Measurements from ENCODE around the gene RNF224.

Gene RNF224

GRCh38 chr9:137184881-137185660 is 42.2 kb upstream of the RNF224 start:
- Histone ChIP-seq H3K4me3 (IDR thresholded peaks at IDR 0.05; ENCODE audit: insufficient read depth, low read depth, low read length) (no peak overlapping the region), H3K9ac (no peak overlapping the region), H3K27ac (no peak overlapping the region), H4K20me1 (ENCODE audit: insufficient read depth) (no peaks in the 10 kb centered on the region), H3K36me3 (ENCODE audit: insufficient read depth) (no peaks in the 10 kb centered on the region), H3K27me3 (ENCODE audit: insufficient read depth, low read depth) (no peaks in the 10 kb centered on the region), H2AFZ (ENCODE audit: low read depth) (no peak overlapping the region), H3K79me2 (ENCODE audit: insufficient read depth, low read depth) (peaks cover 26% of the 10 kb centered on the region), H3K4me1 (ENCODE audit: low read depth, poor library complexity, severe bottlenecking) (peaks cover 16% of the 10 kb centered on the region), H3K4me2 (no peak overlapping the region)
- TF ChIP-seq CTCF (conservative IDR thresholded peaks at IDR 0.05; ENCODE audit: low read depth, low read length) = no peak

DNA sequence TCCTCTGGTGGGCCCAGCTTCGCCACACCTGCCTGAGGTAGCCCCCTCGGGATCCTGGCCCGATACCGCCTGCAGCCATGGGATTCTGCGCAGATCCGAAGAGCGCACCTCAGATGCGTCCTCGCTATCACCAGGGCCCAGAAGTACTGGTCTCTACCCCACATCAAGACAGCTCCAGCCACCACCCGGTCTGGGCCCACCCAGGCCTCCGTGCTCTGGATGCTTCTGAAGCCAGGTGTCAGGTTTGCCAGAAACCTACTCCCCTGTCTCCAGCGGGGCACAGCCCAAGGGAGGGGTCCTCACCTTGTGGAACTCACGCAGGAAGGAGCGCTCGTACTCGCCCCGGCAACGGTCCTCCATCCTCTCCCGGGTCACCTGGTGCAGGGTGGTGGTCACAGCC is 41.4 kb upstream of the RNF224 start:
- H3K4me3 ChIP-seq (IDR thresholded peaks at IDR 0.05; ENCODE audit: insufficient read depth, low read depth, low read length) = no peak overlapping the region
- H3K27ac ChIP-seq = no peak overlapping the region
- H3K4me2 ChIP-seq = no peak overlapping the region
- H3K36me3 ChIP-seq (ENCODE audit: insufficient read depth) = no peaks in the 10 kb centered on the region
- H3K4me1 ChIP-seq (ENCODE audit: low read depth, poor library complexity, severe bottlenecking) = peaks cover 24% of the 10 kb centered on the region
- no peaks in the 10 kb centered on the region for H4K20me1 ChIP-seq (ENCODE audit: insufficient read depth)
- H3K79me2 ChIP-seq (ENCODE audit: insufficient read depth, low read depth) = peaks cover 31% of the 10 kb centered on the region
- H2AFZ ChIP-seq (ENCODE audit: low read depth) = no peak overlapping the region
- no peak overlapping the region for H3K9ac ChIP-seq
- TF ChIP-seq CTCF (conservative IDR thresholded peaks at IDR 0.05; ENCODE audit: low read depth, low read length) = no peak
- H3K27me3 ChIP-seq (ENCODE audit: insufficient read depth, low read depth) = no peaks in the 10 kb centered on the region

DNA sequence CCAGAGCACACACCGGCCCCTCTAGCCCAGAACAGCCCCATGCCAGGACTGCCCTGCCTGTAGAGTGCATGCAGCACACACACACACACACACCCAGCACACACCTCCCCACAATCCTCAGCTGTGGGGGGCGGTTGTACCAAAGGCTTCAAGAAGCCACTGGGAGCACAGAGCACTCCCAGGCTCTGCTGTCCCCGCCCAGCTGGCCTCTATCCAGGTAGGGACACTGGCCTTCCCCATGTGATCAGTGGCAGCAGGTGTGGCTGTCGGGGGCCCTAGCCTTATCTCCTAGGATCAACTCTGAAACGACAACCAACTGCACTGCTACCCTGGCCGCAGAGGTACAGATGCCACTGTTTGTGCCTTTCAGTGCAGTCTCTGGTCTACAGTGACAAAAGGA is 40.9 kb upstream of the RNF224 start:
- no peaks in the 10 kb centered on the region for H3K36me3 ChIP-seq (ENCODE audit: insufficient read depth)
- H3K4me1 ChIP-seq (ENCODE audit: low read depth, poor library complexity, severe bottlenecking) = peaks cover 24% of the 10 kb centered on the region
- peaks cover 31% of the 10 kb centered on the region for H3K79me2 ChIP-seq (ENCODE audit: insufficient read depth, low read depth)
- H3K4me2 ChIP-seq = peak overlapping the region; percentile 97; the same call in 1 of the 2 replicates
- no peak overlapping the region for H3K9ac ChIP-seq
- H3K27ac ChIP-seq = no peak overlapping the region
- H4K20me1 ChIP-seq (ENCODE audit: insufficient read depth) = no peaks in the 10 kb centered on the region
- H3K27me3 ChIP-seq (ENCODE audit: insufficient read depth, low read depth) = no peaks in the 10 kb centered on the region
- H3K4me3 ChIP-seq (IDR thresholded peaks at IDR 0.05; ENCODE audit: insufficient read depth, low read depth, low read length) = no peak overlapping the region
- no peak for TF ChIP-seq CTCF (conservative IDR thresholded peaks at IDR 0.05; ENCODE audit: low read depth, low read length)
- H2AFZ ChIP-seq (ENCODE audit: low read depth) = no peak overlapping the region

- Histone ChIP-seq H3K4me1 (ENCODE audit: low read depth, poor library complexity, severe bottlenecking) (peaks cover 24% of the 10 kb centered on the region), H4K20me1 (ENCODE audit: insufficient read depth) (no peaks in the 10 kb centered on the region), H3K36me3 (ENCODE audit: insufficient read depth) (no peaks in the 10 kb centered on the region), H3K27ac (no peak overlapping the region; the same call in 1 of the 2 replicates), H3K9ac (peak overlapping the region; percentile 81; the same call in 1 of the 2 replicates), H3K79me2 (ENCODE audit: insufficient read depth, low read depth) (peaks cover 31% of the 10 kb centered on the region), H3K4me2 (peak overlapping the region; percentile 97), H3K4me3 (IDR thresholded peaks at IDR 0.05; ENCODE audit: insufficient read depth, low read depth, low read length) (peak overlapping the region; percentile 37), H2AFZ (ENCODE audit: low read depth) (no peak overlapping the region), H3K27me3 (ENCODE audit: insufficient read depth, low read depth) (no peaks in the 10 kb centered on the region)
- TF ChIP-seq CTCF (conservative IDR thresholded peaks at IDR 0.05; ENCODE audit: low read depth, low read length) = no peak
Measured at GRCh38 chr9:137187386-137187785, 39.9 kb upstream of the RNF224 start.

Measured in KMS-11 (cell line).